WTC11 (cell line): ENCODE results near the gene DHX8. TPM values are rescaled to one million over a fixed set of nuclear protein-coding genes. Genes with fewer than 3 reads are reported as not detected.

ENCODE experiments used
- total RNA-seq: library from RNA; stranded (reverse); gene quantifications from 3 replicates; pipeline ENCODE4 v1.2.3, GENCODE V29; 2021

The DHX8 gene
- total RNA-seq, 1 experiment from 2014 or later, result 58.5 TPM

Other genes with a start within 250 kb of the DHX8 start
- gene RNU2-1, start 250.0 kb upstream of the DHX8 start, total RNA-seq, result 5,207 to 6,122 TPM (median 5,885 TPM) in 3 replicates
- gene ARL4D, start 85.0 kb upstream of the DHX8 start, total RNA-seq, result 11.9 to 13.4 TPM (median 13.0 TPM) in 3 replicates
- gene ETV4, start 62.4 kb downstream of the DHX8 start, total RNA-seq, result 147 to 195 TPM (median 147 TPM) in 3 replicates
- gene MEOX1, start 177.9 kb downstream of the DHX8 start, total RNA-seq, result 0.16 TPM in 1 of 3 replicates, not detected in the others